Spleen (tissue), 7 donors: ENCODE measurements around the gene ARHGEF18.

ENCODE experiments used
- POLR2A ChIP-seq, 3 donors: fragments of 450-650 bp; IDR thresholded peaks; one replicate each; pipeline ENCODE4 v1.5.1; 2017; ENCODE audit warnings: antibody characterized with exemption in 3 of 3, mild to moderate bottlenecking in 1 of 3
- POLR2AphosphoS5 ChIP-seq, 3 donors: sonication (generic); formaldehyde crosslinking; IDR thresholded peaks; one replicate each; pipeline ENCODE4 v1.5.1; 2017; ENCODE audit warnings: antibody characterized with exemption in 3 of 3
- TF ChIP-seq, protein P1 (sequence below), 11 experiments: fragments of 200-600 bp in 7 of 11; fragments of 450-650 bp in 4 of 11; sonication (generic) in 4 of 11; IDR thresholded peaks in 8 of 11; conservative IDR thresholded peaks in 3 of 11; 1 replicate in 7 of 11; 2 replicates in 4 of 11; pipeline versions ENCODE4 v1.4.0 to v1.8.0; 2016 to 2021; ENCODE audit warnings: antibody characterized with exemption in 11 of 11, inconsistent platforms in 4 of 11, mild to moderate bottlenecking in 1 of 11
- donor health status: DM: no; HTN: no; CAD: no; lungs with moderate emphysema.
- donor health status: DM: no; HTN: no; CAD: no.
- donor health status: DM: no; HTN: no; CAD: no.

DNA sequence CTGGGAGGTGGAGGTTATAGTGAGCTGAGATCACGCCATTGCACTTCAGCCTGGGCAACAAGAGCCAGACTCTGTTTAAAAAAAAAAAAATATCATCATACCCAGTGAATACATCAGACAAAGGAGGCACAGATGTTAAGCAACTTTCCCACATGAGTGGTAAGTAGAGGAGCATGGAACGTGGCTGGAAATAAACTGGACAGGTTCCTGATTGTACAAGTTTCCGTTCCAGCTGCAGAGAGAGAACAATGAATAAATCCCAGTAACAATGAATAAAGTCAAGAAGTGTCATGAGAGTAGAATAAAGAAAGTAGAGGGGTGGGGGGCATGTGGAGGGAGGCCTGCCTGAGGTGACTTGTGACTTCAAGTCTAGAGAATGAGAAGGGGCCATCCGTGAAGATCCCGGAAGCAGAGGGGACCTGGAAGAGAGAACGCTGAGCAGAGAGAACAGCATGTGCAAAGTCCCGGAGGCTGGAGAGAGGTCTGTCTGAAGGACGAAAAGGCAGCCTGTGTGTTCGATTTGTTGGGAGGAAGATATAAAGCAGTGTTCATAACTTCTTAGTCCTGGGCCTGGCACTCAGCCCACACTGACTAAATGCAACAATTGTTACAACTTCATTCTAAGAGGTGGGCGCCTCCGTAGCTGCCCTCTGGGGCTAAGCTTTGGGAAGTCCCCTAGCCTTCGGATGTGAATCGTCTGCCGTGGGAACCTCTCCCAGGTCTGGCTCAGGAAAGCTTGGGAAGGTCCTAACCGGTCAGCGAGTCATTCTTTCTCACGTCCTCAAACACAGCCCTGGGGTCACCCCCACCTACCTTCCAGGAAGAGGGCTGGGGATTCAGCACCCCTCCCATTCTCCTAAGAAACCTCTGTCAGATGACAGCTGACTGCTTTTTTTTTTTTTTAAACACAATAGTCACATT lies 15.3 kb upstream of the ARHGEF18 start:
- TF ChIP-seq, protein P1, sequence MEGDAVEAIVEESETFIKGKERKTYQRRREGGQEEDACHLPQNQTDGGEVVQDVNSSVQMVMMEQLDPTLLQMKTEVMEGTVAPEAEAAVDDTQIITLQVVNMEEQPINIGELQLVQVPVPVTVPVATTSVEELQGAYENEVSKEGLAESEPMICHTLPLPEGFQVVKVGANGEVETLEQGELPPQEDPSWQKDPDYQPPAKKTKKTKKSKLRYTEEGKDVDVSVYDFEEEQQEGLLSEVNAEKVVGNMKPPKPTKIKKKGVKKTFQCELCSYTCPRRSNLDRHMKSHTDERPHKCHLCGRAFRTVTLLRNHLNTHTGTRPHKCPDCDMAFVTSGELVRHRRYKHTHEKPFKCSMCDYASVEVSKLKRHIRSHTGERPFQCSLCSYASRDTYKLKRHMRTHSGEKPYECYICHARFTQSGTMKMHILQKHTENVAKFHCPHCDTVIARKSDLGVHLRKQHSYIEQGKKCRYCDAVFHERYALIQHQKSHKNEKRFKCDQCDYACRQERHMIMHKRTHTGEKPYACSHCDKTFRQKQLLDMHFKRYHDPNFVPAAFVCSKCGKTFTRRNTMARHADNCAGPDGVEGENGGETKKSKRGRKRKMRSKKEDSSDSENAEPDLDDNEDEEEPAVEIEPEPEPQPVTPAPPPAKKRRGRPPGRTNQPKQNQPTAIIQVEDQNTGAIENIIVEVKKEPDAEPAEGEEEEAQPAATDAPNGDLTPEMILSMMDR (IDR thresholded peaks at IDR 0.05 in 8 of 11, conservative IDR thresholded peaks at IDR 0.05 in 3 of 11): no peak
- TF ChIP-seq POLR2A (IDR thresholded peaks at IDR 0.05) (no peak), POLR2AphosphoS5 (IDR thresholded peaks at IDR 0.05) (peak in 2 of 3 donors; percentile 21 to 36)
